OCI-LY7 (cell line): ENCODE measurements around the gene SEC14L5.

ENCODE experiments used
- CTCF ChIP-seq: fragments of 200-600 bp; sonication (generic); conservative IDR thresholded peaks from 2 replicates; pipeline ENCODE4 v1.5.1; 2014; ENCODE audit warnings: mild to moderate bottlenecking, antibody characterized with exemption, low read length, moderate library complexity, mixed read lengths
- EZH2phosphoT487 ChIP-seq: fragments of 200-600 bp; sonication (generic); IDR thresholded peaks from 2 replicates; pipeline ENCODE4 v1.6.1; 2018; ENCODE audit warnings: low read depth, borderline replicate concordance, mild to moderate bottlenecking, mixed run types, antibody characterized with exemption, low read length, moderate library complexity, mixed read lengths

GRCh38 chr16:4925791-4926190, 32.3 kb upstream of the SEC14L5 start:
- TF ChIP-seq CTCF (no peak), EZH2phosphoT487 (no peak)
